Astrocyte (in vitro differentiated cells and primary cell): Measurements from ENCODE around the gene CYP46A1. TPM values are rescaled to one million over a fixed set of nuclear protein-coding genes. Genes with fewer than 3 reads are reported as not detected.

ENCODE experiments used
- DNase-seq: peaks from one replicate; pipeline ENCODE4 v3.0.0-alpha.2; 2010; ENCODE audit warnings: low read depth
- FAIRE-seq: peaks from 2 replicates; lab custom pipeline; 2011; peaks lifted over from hg19 to GRCh38; lab: Jason Lieb, UNC
- H2AFZ ChIP-seq: 2 replicates; pipeline ENCODE4 v1.6.0; 2012; ENCODE audit warnings: low read depth, low read length, inconsistent platforms
- H3K27ac ChIP-seq: 2 replicates; pipeline ENCODE4 v1.5.1; 2011; ENCODE audit warnings: low read depth, low read length, inconsistent platforms
- H3K27me3 ChIP-seq: 2 replicates; pipeline ENCODE4 v1.6.0; 2011; ENCODE audit warnings: low read length, inconsistent platforms; ENCODE audit not compliant: insufficient read depth
- H3K36me3 ChIP-seq: 2 replicates; pipeline ENCODE4 v1.5.1; 2011; ENCODE audit warnings: low read length, inconsistent platforms; ENCODE audit not compliant: insufficient read depth
- H3K4me1 ChIP-seq: 2 replicates; pipeline ENCODE4 v1.5.1; 2011; ENCODE audit warnings: low read length, inconsistent platforms; ENCODE audit not compliant: insufficient read depth
- H3K4me2 ChIP-seq: 2 replicates; pipeline ENCODE4 v1.6.0; 2012; ENCODE audit warnings: low read length, inconsistent platforms
- H3K4me3 ChIP-seq: 2 replicates; pipeline ENCODE4 v1.5.1; 2011; ENCODE audit warnings: low read depth, mild to moderate bottlenecking, low read length, inconsistent platforms; ENCODE audit not compliant: insufficient read depth
- H3K79me2 ChIP-seq: 2 replicates; pipeline ENCODE4 v1.6.0; 2012; ENCODE audit warnings: mild to moderate bottlenecking, low read length, inconsistent platforms; ENCODE audit not compliant: insufficient read depth
- H3K9ac ChIP-seq: 2 replicates; pipeline ENCODE4 v1.6.0; 2012; ENCODE audit warnings: mild to moderate bottlenecking, low read length, inconsistent platforms
- H3K9me3 ChIP-seq: 2 replicates; pipeline ENCODE4 v1.5.1; 2012; ENCODE audit warnings: low read depth, mild to moderate bottlenecking, low read length, inconsistent platforms; ENCODE audit not compliant: insufficient read depth
- H4K20me1 ChIP-seq: 2 replicates; pipeline ENCODE4 v1.6.0; 2012; ENCODE audit warnings: low read length, inconsistent platforms; ENCODE audit not compliant: insufficient read depth
- H3K27ac Mint-ChIP-seq: one replicate; pipeline ENCODE4 v1.8.0; 2021; ENCODE audit warnings: mild to moderate bottlenecking, mixed read lengths; ENCODE audit not compliant: unreplicated experiment
- H3K27me3 Mint-ChIP-seq: one replicate; pipeline ENCODE4 v1.8.0; 2021; ENCODE audit warnings: low read depth, mixed read lengths; ENCODE audit not compliant: unreplicated experiment
- H3K36me3 Mint-ChIP-seq: one replicate; pipeline ENCODE4 v1.8.0; 2021; ENCODE audit warnings: low read depth, mixed read lengths; ENCODE audit not compliant: unreplicated experiment
- H3K4me1 Mint-ChIP-seq: one replicate; pipeline ENCODE4 v1.8.0; 2021; ENCODE audit warnings: low read depth, mixed read lengths; ENCODE audit not compliant: unreplicated experiment
- H3K4me3 Mint-ChIP-seq: one replicate; pipeline ENCODE4 v1.8.0; 2021; ENCODE audit warnings: mild to moderate bottlenecking, moderate library complexity, mixed read lengths; ENCODE audit not compliant: unreplicated experiment
- H3K9me3 Mint-ChIP-seq: one replicate; pipeline ENCODE4 v1.8.0; 2021; ENCODE audit warnings: mild to moderate bottlenecking, mixed read lengths; ENCODE audit not compliant: unreplicated experiment
- EZH2 ChIP-seq: IDR thresholded peaks from 2 replicates; pipeline ENCODE4 v1.6.1; 2012; ENCODE audit warnings: mild to moderate bottlenecking, low read length, inconsistent platforms; ENCODE audit not compliant: insufficient read depth
- total RNA-seq: library from RNA; stranded (reverse); gene quantifications from 2 replicates; pipeline ENCODE4 v1.2.1, GENCODE V29; 2021
- TF ChIP-seq, protein P1 (sequence below): IDR thresholded peaks from 2 replicates; pipeline ENCODE4 v1.5.1; 2011; ENCODE audit warnings: low read depth, mild to moderate bottlenecking, inconsistent platforms, low read length, moderate library complexity; ENCODE audit not compliant: insufficient read depth

CYP46A1 gene
- total RNA-seq, 1 donor from 2014 or later: 0.52 TPM

DNA sequence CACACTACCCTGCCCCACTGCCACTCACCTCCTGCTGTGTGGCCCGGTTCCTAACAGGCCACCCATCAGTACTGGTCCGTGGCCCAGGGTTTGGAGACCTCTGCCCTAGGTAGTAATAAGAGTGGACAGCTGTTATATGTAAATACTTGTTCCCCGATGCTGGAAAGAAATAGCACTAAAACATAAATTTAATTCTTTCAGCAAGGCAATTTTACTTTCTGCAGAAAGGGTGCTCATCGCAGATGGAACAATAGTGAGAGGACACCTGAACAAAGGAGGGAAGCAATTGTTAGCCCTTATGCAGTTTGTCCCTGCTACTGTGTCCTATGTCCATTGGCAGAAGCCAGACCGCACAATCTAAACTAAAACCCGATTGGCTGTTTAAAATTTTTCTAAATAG is 5.9 kb upstream of the CYP46A1 start:
- Histone ChIP-seq H3K4me2 (no peak overlapping the region), H3K27ac (no peak overlapping the region), H3K9ac (no peak overlapping the region), H3K4me1 (peaks cover 8% of the 10 kb centered on the region), H4K20me1 (no peaks in the 10 kb centered on the region), H3K79me2 (no peaks in the 10 kb centered on the region), H2AFZ (no peak overlapping the region), H3K4me3 (no peak overlapping the region), H3K9me3 (peaks cover 9% of the 10 kb centered on the region), H3K36me3 (no peaks in the 10 kb centered on the region), H3K27me3 (no peaks in the 10 kb centered on the region)
- Mint-ChIP-seq H3K36me3 (no peaks in the 10 kb centered on the region), H3K4me1 (no peaks in the 10 kb centered on the region), H3K9me3 (peaks cover 16% of the 10 kb centered on the region), H3K27ac (no peak overlapping the region), H3K4me3 (no peak overlapping the region), H3K27me3 (peaks cover 10% of the 10 kb centered on the region)
- TF ChIP-seq, protein P1, sequence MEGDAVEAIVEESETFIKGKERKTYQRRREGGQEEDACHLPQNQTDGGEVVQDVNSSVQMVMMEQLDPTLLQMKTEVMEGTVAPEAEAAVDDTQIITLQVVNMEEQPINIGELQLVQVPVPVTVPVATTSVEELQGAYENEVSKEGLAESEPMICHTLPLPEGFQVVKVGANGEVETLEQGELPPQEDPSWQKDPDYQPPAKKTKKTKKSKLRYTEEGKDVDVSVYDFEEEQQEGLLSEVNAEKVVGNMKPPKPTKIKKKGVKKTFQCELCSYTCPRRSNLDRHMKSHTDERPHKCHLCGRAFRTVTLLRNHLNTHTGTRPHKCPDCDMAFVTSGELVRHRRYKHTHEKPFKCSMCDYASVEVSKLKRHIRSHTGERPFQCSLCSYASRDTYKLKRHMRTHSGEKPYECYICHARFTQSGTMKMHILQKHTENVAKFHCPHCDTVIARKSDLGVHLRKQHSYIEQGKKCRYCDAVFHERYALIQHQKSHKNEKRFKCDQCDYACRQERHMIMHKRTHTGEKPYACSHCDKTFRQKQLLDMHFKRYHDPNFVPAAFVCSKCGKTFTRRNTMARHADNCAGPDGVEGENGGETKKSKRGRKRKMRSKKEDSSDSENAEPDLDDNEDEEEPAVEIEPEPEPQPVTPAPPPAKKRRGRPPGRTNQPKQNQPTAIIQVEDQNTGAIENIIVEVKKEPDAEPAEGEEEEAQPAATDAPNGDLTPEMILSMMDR: no peak
- TF ChIP-seq EZH2: no peak
- no peak for FAIRE-seq
- DNase-seq: no peak

DNA sequence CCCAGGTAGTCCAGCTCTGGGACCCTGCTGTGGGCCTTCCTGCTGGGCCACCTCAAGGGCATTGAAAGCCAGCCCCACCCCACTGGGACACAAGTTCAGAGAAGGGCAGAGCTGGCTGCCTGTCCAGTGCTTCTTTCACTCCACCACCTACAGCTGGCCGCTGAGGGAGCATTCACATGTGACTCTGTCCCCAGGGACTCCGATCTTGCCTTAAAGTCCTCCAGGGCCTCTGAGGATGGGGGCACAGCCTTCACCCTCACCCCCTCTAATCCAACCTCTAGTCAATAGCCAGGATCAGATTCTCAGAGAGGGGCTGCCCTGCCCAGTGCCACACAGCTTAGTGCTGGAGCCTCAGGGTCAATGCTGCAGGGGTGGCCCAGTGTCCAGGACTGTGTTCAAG is 5.0 kb upstream of the CYP46A1 start:
- Mint-ChIP-seq H3K27me3 (peaks cover 10% of the 10 kb centered on the region), H3K27ac (no peak overlapping the region), H3K4me3 (no peak overlapping the region), H3K4me1 (no peaks in the 10 kb centered on the region), H3K9me3 (peaks cover 16% of the 10 kb centered on the region), H3K36me3 (no peaks in the 10 kb centered on the region)
- Histone ChIP-seq H3K36me3 (no peaks in the 10 kb centered on the region), H3K4me1 (peaks cover 10% of the 10 kb centered on the region), H3K9ac (no peak overlapping the region), H4K20me1 (no peaks in the 10 kb centered on the region), H2AFZ (no peak overlapping the region), H3K9me3 (peaks cover 9% of the 10 kb centered on the region), H3K4me3 (no peak overlapping the region), H3K27ac (no peak overlapping the region), H3K79me2 (no peaks in the 10 kb centered on the region), H3K4me2 (no peak overlapping the region), H3K27me3 (no peaks in the 10 kb centered on the region)
- FAIRE-seq: no peak
- no peak for DNase-seq
- TF ChIP-seq EZH2: no peak
- TF ChIP-seq, protein P1: no peak

DNA sequence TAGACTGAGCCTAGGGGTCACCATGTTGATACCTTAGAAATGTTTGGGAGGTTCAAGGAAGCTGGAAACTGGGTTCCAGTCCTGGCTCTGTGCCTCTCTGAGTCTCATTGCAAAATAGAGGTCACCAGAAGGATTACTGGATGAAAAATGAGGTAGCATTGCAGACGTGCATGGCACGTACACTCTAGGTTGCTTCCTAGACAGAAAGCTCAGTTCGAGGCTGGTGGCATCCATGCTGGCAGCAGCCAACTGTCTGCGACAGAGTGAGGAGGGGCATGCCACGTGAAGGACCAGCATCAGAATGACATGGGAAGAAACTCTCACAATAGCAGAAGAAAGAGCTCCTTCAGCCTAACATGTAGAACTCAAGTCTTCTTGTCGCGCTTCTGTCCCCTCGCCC is 4.6 kb upstream of the CYP46A1 start:
- H3K27me3 Mint-ChIP-seq: peaks cover 10% of the 10 kb centered on the region
- H3K9me3 ChIP-seq: peaks cover 9% of the 10 kb centered on the region
- H3K27ac ChIP-seq: no peak overlapping the region
- TF ChIP-seq EZH2: no peak
- TF ChIP-seq, protein P1: no peak
- H3K36me3 ChIP-seq: no peaks in the 10 kb centered on the region
- peaks cover 10% of the 10 kb centered on the region for H3K4me1 ChIP-seq
- no peak overlapping the region for H3K4me3 ChIP-seq
- H3K4me3 Mint-ChIP-seq: no peak overlapping the region
- H3K4me2 ChIP-seq: no peak overlapping the region
- no peaks in the 10 kb centered on the region for H3K4me1 Mint-ChIP-seq
- no peaks in the 10 kb centered on the region for H3K36me3 Mint-ChIP-seq
- no peak for DNase-seq
- H3K9me3 Mint-ChIP-seq: peaks cover 16% of the 10 kb centered on the region
- FAIRE-seq: no peak
- no peak overlapping the region for H3K27ac Mint-ChIP-seq
- no peak overlapping the region for H2AFZ ChIP-seq
- no peaks in the 10 kb centered on the region for H3K79me2 ChIP-seq
- H4K20me1 ChIP-seq: no peaks in the 10 kb centered on the region
- no peak overlapping the region for H3K9ac ChIP-seq
- no peaks in the 10 kb centered on the region for H3K27me3 ChIP-seq
